Suprapubic skin (tissue), 3 donors: ENCODE results near the gene RAP1GAP.

Source experiments
- CTCF ChIP-seq, 2 donors: fragments of 200-600 bp in 1 of 2; fragments of 450-650 bp in 1 of 2; sonication (generic) in 1 of 2; IDR thresholded peaks; one replicate each; pipeline ENCODE4 v1.5.1; 2016 to 2019; ENCODE audit warnings: antibody characterized with exemption in 2 of 2, mild to moderate bottlenecking in 1 of 2, moderate library complexity in 1 of 2
- POLR2A ChIP-seq, 2 donors: fragments of 450-650 bp; IDR thresholded peaks; one replicate each; pipeline ENCODE4 v1.6.1; 2017; ENCODE audit warnings: antibody characterized with exemption in 2 of 2, mild to moderate bottlenecking in 2 of 2, moderate library complexity in 2 of 2

GRCh38 chr1:21594935-21595897 lies 73.9 kb downstream of the RAP1GAP start:
- TF ChIP-seq POLR2A (IDR thresholded peaks at IDR 0.05), result no peak
- peak; percentile 35 to 53 for TF ChIP-seq CTCF (IDR thresholded peaks at IDR 0.05)
